Measurements from ENCODE around the gene PTPRB. TPM values are rescaled to one million over a fixed set of nuclear protein-coding genes. Genes with fewer than 3 reads are reported as not detected.

Gene PTPRB
- total and polyA plus RNA-seq, 2 donors (not counting 1 experiment from before 2014, with no cell fraction given), result 0.01 TPM; not detected in 1

- no CpG with 5 or more reads among the region's 1 CpG for WGBS (ENCODE audit: insufficient coverage)
- H3K27me3 Mint-ChIP-seq, result no peaks in the 10 kb centered on the region
- CTCF ChIA-PET, result no interaction called here
- H3K27ac Mint-ChIP-seq, result no peak overlapping the region
- intact Hi-C loops (cut with micrococcal nuclease), result no loop called here
- Histone ChIP-seq H3K9ac (ENCODE audit: low read length) (no peak overlapping the region), H3K79me2 (ENCODE audit: control insufficient read depth, insufficient read depth, low read length) (no peaks in the 10 kb centered on the region), H3K27me3 (replicated peaks in 1 of 4; ENCODE audit: control extremely low read depth in 1 of 4, control insufficient read depth in 3 of 4, insufficient read depth in 4 of 4, low read length in 3 of 4) (no peaks in the 10 kb centered on the region), H3K27ac (ENCODE audit: low read length in 2 of 2) (no peak overlapping the region), H3K4me3 (ENCODE audit: control extremely low read depth in 1 of 5, extremely low read depth in 1 of 5, insufficient read depth in 1 of 5, low read depth in 2 of 5, low read length in 4 of 5) (no peak overlapping the region), H3K9me3 (ENCODE audit: control extremely low read depth in 1 of 3, control insufficient read depth in 2 of 3, insufficient read depth in 1 of 3, low read length in 2 of 3) (peaks cover 0 to 9% (median 0%) of the 10 kb centered on the region in 3 donors), H3K4me2 (replicated peaks; ENCODE audit: low read depth, low read length, poor library complexity, severe bottlenecking) (no peak overlapping the region), H4K20me1 (ENCODE audit: control insufficient read depth, insufficient read depth, low read length, poor library complexity, severe bottlenecking) (no peaks in the 10 kb centered on the region), H2AFZ (ENCODE audit: insufficient read depth, low read depth, low read length, poor library complexity, severe bottlenecking) (no peak overlapping the region), H3K36me3 (replicated peaks in 1 of 2; ENCODE audit: control extremely low read depth in 1 of 2, control insufficient read depth in 1 of 2, extremely low read depth in 1 of 2, insufficient read depth in 2 of 2, low read length in 1 of 2) (no peaks in the 10 kb centered on the region), H3K4me1 (ENCODE audit: control insufficient read depth in 2 of 2, insufficient read depth in 2 of 2, low read length in 2 of 2) (peaks cover 0 to 4% of the 10 kb centered on the region in 2 donors)
- no peak for TF ChIP-seq EZH2 (IDR thresholded peaks at IDR 0.05; ENCODE audit: borderline replicate concordance, insufficient read depth, low read depth, low read length, poor library complexity, severe bottlenecking)
- TF ChIP-seq, protein P1, sequence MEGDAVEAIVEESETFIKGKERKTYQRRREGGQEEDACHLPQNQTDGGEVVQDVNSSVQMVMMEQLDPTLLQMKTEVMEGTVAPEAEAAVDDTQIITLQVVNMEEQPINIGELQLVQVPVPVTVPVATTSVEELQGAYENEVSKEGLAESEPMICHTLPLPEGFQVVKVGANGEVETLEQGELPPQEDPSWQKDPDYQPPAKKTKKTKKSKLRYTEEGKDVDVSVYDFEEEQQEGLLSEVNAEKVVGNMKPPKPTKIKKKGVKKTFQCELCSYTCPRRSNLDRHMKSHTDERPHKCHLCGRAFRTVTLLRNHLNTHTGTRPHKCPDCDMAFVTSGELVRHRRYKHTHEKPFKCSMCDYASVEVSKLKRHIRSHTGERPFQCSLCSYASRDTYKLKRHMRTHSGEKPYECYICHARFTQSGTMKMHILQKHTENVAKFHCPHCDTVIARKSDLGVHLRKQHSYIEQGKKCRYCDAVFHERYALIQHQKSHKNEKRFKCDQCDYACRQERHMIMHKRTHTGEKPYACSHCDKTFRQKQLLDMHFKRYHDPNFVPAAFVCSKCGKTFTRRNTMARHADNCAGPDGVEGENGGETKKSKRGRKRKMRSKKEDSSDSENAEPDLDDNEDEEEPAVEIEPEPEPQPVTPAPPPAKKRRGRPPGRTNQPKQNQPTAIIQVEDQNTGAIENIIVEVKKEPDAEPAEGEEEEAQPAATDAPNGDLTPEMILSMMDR (IDR thresholded peaks at IDR 0.05), result no peak
- no peak overlapping the region for H3K4me3 Mint-ChIP-seq
- ATAC-seq (ENCODE audit: low read depth) (no peak), DNase-seq (no peak)
- H3K9me3 Mint-ChIP-seq (ENCODE audit: insufficient read depth), result no peaks in the 10 kb centered on the region
- POLR2A ChIA-PET, result no interaction called here
- peaks cover 1% of the 10 kb centered on the region for H3K4me1 Mint-ChIP-seq
Observed at GRCh38 chr12:70508178-70508577, 129.1 kb downstream of the PTPRB start.

DNA sequence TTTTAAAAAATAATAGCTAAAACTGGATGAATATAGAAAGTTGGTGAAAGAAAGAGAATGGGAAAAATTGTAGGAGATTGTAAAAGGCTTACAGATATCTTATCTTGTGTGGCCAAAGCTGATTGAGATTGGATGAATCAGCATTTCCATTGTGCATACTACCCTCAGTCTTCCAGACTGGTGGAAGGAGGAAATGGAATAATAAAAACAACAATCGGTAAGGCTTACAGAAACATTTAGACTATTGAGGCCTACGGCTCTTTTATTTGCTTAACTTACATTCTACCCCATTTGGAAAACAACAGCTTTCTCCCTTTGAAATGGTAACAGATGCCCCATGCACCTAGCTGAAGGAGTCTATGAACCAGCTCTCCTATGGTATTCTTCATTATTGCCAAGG, 129.8 kb downstream of the PTPRB start:
- H3K9me3 ChIP-seq (ENCODE audit: control extremely low read depth in 1 of 3, control insufficient read depth in 2 of 3, insufficient read depth in 1 of 3, low read length in 2 of 3), result peaks cover 0 to 9% (median 0%) of the 10 kb centered on the region in 3 donors
- no peaks in the 10 kb centered on the region for H3K27me3 ChIP-seq (replicated peaks in 1 of 4; ENCODE audit: control extremely low read depth in 1 of 4, control insufficient read depth in 3 of 4, insufficient read depth in 4 of 4, low read length in 3 of 4)
- H3K4me1 ChIP-seq (ENCODE audit: control insufficient read depth in 2 of 2, insufficient read depth in 2 of 2, low read length in 2 of 2), result peaks cover 0 to 4% of the 10 kb centered on the region in 2 donors
- peaks cover under 1% of the 10 kb centered on the region for H3K9me3 Mint-ChIP-seq (ENCODE audit: insufficient read depth)
- CTCF ChIA-PET, result no interaction called here
- H3K4me2 ChIP-seq (replicated peaks; ENCODE audit: low read depth, low read length, poor library complexity, severe bottlenecking), result no peak overlapping the region
- H3K4me1 Mint-ChIP-seq, result peaks cover 1% of the 10 kb centered on the region
- no peaks in the 10 kb centered on the region for H3K79me2 ChIP-seq (ENCODE audit: control insufficient read depth, insufficient read depth, low read length)
- no peak overlapping the region for H3K27ac Mint-ChIP-seq
- H3K4me3 Mint-ChIP-seq, result no peak overlapping the region
- DNase-seq, result no peak
- intact Hi-C loops (cut with micrococcal nuclease), result no loop called here
- POLR2A ChIA-PET, result no interaction called here
- ATAC-seq (ENCODE audit: low read depth), result no peak
- no peak overlapping the region for H2AFZ ChIP-seq (ENCODE audit: insufficient read depth, low read depth, low read length, poor library complexity, severe bottlenecking)
- no peak overlapping the region for H3K9ac ChIP-seq (ENCODE audit: low read length)
- no peak overlapping the region for H3K27ac ChIP-seq (ENCODE audit: low read length in 2 of 2)
- 80% methylated on average over 1 of the region's 2 CpGs for WGBS (ENCODE audit: insufficient coverage)
- H3K36me3 ChIP-seq (replicated peaks in 1 of 2; ENCODE audit: control extremely low read depth in 1 of 2, control insufficient read depth in 1 of 2, extremely low read depth in 1 of 2, insufficient read depth in 2 of 2, low read length in 1 of 2), result no peaks in the 10 kb centered on the region
- TF ChIP-seq, protein P1 (IDR thresholded peaks at IDR 0.05), result no peak
- TF ChIP-seq EZH2 (IDR thresholded peaks at IDR 0.05; ENCODE audit: borderline replicate concordance, insufficient read depth, low read depth, low read length, poor library complexity, severe bottlenecking), result no peak
- no peaks in the 10 kb centered on the region for H4K20me1 ChIP-seq (ENCODE audit: control insufficient read depth, insufficient read depth, low read length, poor library complexity, severe bottlenecking)
- no peak overlapping the region for H3K4me3 ChIP-seq (ENCODE audit: control extremely low read depth in 1 of 5, extremely low read depth in 1 of 5, insufficient read depth in 1 of 5, low read depth in 2 of 5, low read length in 4 of 5)
- H3K27me3 Mint-ChIP-seq, result no peaks in the 10 kb centered on the region
